ENCODE data around the gene PMEPA1.

The PMEPA1 gene

DNA sequence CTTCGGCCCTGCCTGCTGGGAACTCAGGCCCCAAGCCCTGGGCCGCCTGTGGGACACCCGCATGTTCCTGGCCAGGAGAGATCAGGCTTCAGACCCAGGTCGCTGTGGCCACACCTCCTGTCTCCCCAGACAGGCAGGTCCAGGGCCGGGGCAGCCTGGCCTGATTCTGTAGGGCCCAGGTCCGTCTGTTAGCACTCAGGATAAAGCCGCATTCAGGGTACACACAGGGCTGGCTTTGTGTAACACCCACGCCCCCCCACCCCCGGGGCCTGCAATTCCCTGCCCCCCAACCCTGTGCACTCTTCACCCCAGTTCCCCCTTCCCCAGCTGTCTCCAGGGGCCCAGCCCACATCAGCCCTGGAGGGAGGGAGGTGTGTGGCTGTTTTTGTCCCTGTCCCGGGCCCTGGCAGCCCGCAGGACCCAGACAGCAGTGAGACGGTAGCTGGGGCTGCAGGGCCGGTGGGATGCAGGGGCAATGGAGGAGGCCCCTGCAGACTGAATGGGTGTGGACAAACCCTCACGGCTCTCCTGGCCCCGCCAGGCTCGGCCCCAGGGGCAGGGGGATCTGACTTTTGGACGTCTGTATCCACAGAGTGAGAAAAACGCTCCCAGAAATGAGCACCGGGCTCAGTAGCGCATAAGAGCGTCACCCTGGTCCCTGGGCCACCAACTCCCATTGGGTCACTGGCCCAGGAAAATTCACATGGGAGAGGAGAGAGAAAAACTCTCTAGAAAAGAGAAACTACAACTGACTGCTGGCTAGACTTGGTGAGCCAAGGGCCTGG is 47.2 kb downstream of the PMEPA1 start:
- POLR2A ChIA-PET: no interaction called here
- CTCF ChIA-PET: no interaction called here
- H3K27ac ChIP-seq (ENCODE audit: extremely low read depth, low read depth, low read length): no peak overlapping the region

DNA sequence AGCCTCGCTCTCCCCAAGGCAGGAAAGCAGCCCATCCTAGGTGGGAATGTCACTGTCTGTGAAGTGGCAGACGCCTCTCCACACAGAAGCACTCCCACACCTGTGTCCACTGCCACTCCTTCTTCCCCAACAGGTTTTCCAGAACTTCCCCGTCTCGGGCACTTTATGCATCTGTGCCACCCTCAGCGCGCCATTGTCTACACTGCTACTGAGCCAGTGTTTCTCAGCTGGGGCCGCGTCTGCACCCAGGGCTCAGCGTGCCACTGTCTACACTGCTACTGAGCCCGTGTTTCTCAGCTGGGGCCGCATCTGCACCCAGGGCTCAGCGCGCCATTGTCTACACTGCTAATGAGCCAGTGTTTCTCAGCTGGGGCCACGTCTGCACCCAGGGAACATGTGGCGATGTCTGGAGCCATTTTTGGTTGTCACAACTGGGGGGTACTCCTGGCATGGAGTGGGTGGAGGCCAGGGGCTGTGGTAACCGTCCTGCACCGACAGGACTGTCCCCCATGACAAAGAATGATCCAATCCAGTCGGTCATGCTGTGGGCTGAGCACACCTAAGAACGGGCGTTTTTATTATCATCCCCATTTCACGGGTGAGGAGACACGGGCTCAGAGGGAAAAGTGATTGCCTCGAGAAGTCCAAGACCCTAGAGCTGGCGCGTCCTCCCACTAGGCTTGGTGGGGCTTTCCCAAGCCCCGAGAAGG is 47.9 kb downstream of the PMEPA1 start:
- Histone ChIP-seq H3K4me1 (ENCODE audit: control insufficient read depth, insufficient read depth, low read length) (no peaks in the 10 kb centered on the region), H3K36me3 (ENCODE audit: control insufficient read depth in 2 of 2, insufficient read depth in 1 of 2, low read length in 2 of 2) (peaks cover 0 to 18% of the 10 kb centered on the region in 2 experiments; a peak in 1 of 3 replicates), H3K4me3 (ENCODE audit: low read depth, low read length) (no peak overlapping the region), H3K9me3 (ENCODE audit: control insufficient read depth, insufficient read depth, low read depth, low read length) (no peaks in the 10 kb centered on the region), H3K27ac (ENCODE audit: extremely low read depth, low read depth, low read length) (no peak overlapping the region)
- POLR2A ChIA-PET: no interaction called here
- CTCF ChIA-PET: no interaction called here
- TF ChIP-seq ZNF140 (tag by site-specific recombination; IDR thresholded peaks at IDR 0.05) (no peak), ZNF132 (tag by site-specific recombination; IDR thresholded peaks at IDR 0.05; ENCODE audit: borderline replicate concordance) (no peak), ZNF211 (tag by site-specific recombination; IDR thresholded peaks at IDR 0.05; ENCODE audit: low read depth) (no peak), ZNF416 (tag by site-specific recombination; IDR thresholded peaks at IDR 0.05) (no peak)

More for the DNA sequence above, 47.2 kb downstream of the PMEPA1 start:
- H3K9me3 ChIP-seq (ENCODE audit: control insufficient read depth, insufficient read depth, low read depth, low read length): no peaks in the 10 kb centered on the region
- no peaks in the 10 kb centered on the region for H3K4me1 ChIP-seq (ENCODE audit: control insufficient read depth, insufficient read depth, low read length)
- H3K36me3 ChIP-seq (ENCODE audit: control insufficient read depth in 2 of 2, insufficient read depth in 1 of 2, low read length in 2 of 2): peaks cover 0 to 11% of the 10 kb centered on the region in 2 experiments; a peak in 1 of 3 replicates
- no peak overlapping the region for H3K4me3 ChIP-seq (ENCODE audit: low read depth, low read length)
- TF ChIP-seq RBAK (tag by site-specific recombination; IDR thresholded peaks at IDR 0.05) (no peak), ZNF776 (tag by site-specific recombination; IDR thresholded peaks at IDR 0.05; ENCODE audit: borderline replicate concordance) (no peak), BCL11B (tag by site-specific recombination; IDR thresholded peaks at IDR 0.05; ENCODE audit: low read depth) (no peak), ZNF600 (tag by site-specific recombination; IDR thresholded peaks at IDR 0.05) (no peak), ZNF571 (tag by site-specific recombination; IDR thresholded peaks at IDR 0.05) (no peak), KLF10 (tag by site-specific recombination; IDR thresholded peaks at IDR 0.05) (no peak), ZNF221 (tag by site-specific recombination; IDR thresholded peaks at IDR 0.05; ENCODE audit: borderline replicate concordance) (no peak)
- TF ChIP-seq, protein P1, sequence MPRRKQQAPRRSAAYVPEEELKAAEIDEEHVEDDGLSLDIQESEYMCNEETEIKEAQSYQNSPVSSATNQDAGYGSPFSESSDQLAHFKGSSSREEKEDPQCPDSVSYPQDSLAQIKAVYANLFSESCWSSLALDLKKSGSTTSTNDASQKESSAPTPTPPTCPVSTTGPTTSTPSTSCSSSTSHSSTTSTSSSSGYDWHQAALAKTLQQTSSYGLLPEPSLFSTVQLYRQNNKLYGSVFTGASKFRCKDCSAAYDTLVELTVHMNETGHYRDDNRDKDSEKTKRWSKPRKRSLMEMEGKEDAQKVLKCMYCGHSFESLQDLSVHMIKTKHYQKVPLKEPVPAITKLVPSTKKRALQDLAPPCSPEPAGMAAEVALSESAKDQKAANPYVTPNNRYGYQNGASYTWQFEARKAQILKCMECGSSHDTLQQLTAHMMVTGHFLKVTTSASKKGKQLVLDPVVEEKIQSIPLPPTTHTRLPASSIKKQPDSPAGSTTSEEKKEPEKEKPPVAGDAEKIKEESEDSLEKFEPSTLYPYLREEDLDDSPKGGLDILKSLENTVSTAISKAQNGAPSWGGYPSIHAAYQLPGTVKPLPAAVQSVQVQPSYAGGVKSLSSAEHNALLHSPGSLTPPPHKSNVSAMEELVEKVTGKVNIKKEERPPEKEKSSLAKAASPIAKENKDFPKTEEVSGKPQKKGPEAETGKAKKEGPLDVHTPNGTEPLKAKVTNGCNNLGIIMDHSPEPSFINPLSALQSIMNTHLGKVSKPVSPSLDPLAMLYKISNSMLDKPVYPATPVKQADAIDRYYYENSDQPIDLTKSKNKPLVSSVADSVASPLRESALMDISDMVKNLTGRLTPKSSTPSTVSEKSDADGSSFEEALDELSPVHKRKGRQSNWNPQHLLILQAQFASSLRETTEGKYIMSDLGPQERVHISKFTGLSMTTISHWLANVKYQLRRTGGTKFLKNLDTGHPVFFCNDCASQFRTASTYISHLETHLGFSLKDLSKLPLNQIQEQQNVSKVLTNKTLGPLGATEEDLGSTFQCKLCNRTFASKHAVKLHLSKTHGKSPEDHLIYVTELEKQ (tag by site-specific recombination; IDR thresholded peaks at IDR 0.05; ENCODE audit: borderline replicate concordance): no peak
- TF ChIP-seq, protein P2, sequence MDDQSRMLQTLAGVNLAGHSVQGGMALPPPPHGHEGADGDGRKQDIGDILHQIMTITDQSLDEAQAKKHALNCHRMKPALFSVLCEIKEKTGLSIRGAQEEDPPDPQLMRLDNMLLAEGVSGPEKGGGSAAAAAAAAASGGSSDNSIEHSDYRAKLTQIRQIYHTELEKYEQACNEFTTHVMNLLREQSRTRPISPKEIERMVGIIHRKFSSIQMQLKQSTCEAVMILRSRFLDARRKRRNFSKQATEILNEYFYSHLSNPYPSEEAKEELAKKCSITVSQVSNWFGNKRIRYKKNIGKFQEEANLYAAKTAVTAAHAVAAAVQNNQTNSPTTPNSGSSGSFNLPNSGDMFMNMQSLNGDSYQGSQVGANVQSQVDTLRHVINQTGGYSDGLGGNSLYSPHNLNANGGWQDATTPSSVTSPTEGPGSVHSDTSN (CRISPR knock-in tag; IDR thresholded peaks at IDR 0.05): no peak

DNA sequence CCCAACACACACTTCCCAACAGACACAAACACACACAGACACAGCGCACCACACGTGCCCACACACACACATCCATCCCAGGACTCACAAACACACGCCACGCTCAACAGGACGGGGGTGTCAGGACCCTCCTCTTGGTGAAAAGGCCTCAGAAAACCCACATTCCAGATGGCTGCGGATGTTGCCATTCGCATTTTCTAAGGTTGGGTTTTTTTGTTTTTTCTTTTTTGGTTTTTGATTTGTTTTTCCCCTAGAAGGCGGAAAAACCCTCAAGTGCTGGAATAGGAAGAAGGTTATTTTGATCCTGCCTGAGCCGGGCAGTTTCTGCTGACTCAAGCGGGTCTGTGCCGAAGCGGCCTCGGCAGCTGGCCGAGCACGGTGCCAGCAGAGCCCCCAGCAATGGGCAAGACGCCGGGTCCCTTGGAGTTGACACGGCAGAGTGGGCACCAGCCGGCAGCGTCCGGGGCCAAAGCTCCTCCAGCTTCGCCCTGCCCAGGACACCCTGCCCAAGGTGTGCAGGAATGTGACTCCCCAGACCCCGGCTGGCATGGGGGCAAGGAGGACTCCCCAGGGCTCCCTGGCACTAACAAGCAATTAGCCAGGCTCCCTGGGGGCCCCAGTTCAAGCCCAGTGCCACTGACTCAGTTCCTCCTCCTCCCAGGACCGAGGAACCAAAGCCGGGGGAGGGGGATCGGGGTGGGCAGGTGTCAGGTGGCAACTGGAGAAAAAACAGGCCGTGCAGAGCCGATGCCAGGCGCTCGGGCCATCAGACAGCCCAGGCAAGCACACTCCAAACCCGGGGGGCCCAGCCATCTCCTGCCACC is 48.7 kb downstream of the PMEPA1 start:
- TF ChIP-seq ZNF221 (tag by site-specific recombination; IDR thresholded peaks at IDR 0.05; ENCODE audit: borderline replicate concordance): no peak
- no peak for TF ChIP-seq ZNF416 (tag by site-specific recombination; IDR thresholded peaks at IDR 0.05)
- TF ChIP-seq ZNF140 (tag by site-specific recombination; IDR thresholded peaks at IDR 0.05): no peak
- no peak for TF ChIP-seq HOXC10 (CRISPR knock-in tag; IDR thresholded peaks at IDR 0.05)
- no peak for TF ChIP-seq ZNF302 (tag by site-specific recombination; IDR thresholded peaks at IDR 0.05; ENCODE audit: low read depth)
- POLR2A ChIA-PET: no interaction called here
- CTCF ChIA-PET: no interaction called here
- no peak overlapping the region for H3K4me3 ChIP-seq (ENCODE audit: low read depth, low read length)
- no peaks in the 10 kb centered on the region for H3K9me3 ChIP-seq (ENCODE audit: control insufficient read depth, insufficient read depth, low read depth, low read length)
- no peak overlapping the region for H3K27ac ChIP-seq (ENCODE audit: extremely low read depth, low read depth, low read length)
- H3K36me3 ChIP-seq (ENCODE audit: control insufficient read depth in 2 of 2, insufficient read depth in 1 of 2, low read length in 2 of 2): peaks cover 0 to 23% of the 10 kb centered on the region in 2 experiments; a peak in 1 of 3 replicates
- no peaks in the 10 kb centered on the region for H3K4me1 ChIP-seq (ENCODE audit: control insufficient read depth, insufficient read depth, low read length)
